GM23248 (cell line): ENCODE data around the gene IL17REL. TPM values are rescaled to one million over a fixed set of nuclear protein-coding genes. Genes with fewer than 3 reads are reported as not detected.

ENCODE experiments used
- DNase-seq: peaks from one replicate; pipeline ENCODE4 v3.0.0-alpha.2; 2015
- H2AFZ ChIP-seq: fragments of 200-600 bp; sonication (generic); 2 replicates; pipeline ENCODE4 v1.6.1; 2016; ENCODE audit warnings: antibody characterized with exemption
- H3F3A ChIP-seq: fragments of 200-600 bp; sonication (generic); 2 replicates; pipeline ENCODE4 v1.6.1; 2016; ENCODE audit warnings: mild to moderate bottlenecking, antibody characterized with exemption, mixed run types; ENCODE audit not compliant: insufficient read depth
- H3K27ac ChIP-seq: fragments of 200-600 bp; sonication (generic); 2 replicates; pipeline ENCODE4 v1.5.1; 2016; ENCODE audit warnings: mild to moderate bottlenecking
- H3K27me3 ChIP-seq: fragments of 200-600 bp; sonication (generic); replicated peaks from 2 replicates; pipeline ENCODE4 v1.6.1; 2016; ENCODE audit warnings: mild to moderate bottlenecking; ENCODE audit not compliant: insufficient read depth
- H3K36me3 ChIP-seq: fragments of 200-600 bp; sonication (generic); 2 replicates; pipeline ENCODE4 v1.6.1; 2016; ENCODE audit warnings: low read depth, mild to moderate bottlenecking
- H3K4me1 ChIP-seq: fragments of 200-600 bp; sonication (generic); 2 replicates; pipeline ENCODE4 v1.6.1; 2016; ENCODE audit warnings: mild to moderate bottlenecking; ENCODE audit not compliant: insufficient read depth
- H3K4me2 ChIP-seq: fragments of 200-600 bp; sonication (generic); one replicate; pipeline ENCODE4 v1.6.1; 2016; ENCODE audit warnings: mild to moderate bottlenecking; ENCODE audit not compliant: unreplicated experiment
- H3K4me3 ChIP-seq: fragments of 200-600 bp; sonication (generic); 2 replicates; pipeline ENCODE4 v1.5.1; 2016; ENCODE audit warnings: mild to moderate bottlenecking
- H3K79me2 ChIP-seq: fragments of 200-600 bp; sonication (generic); 2 replicates; pipeline ENCODE4 v1.6.1; 2016; ENCODE audit warnings: mild to moderate bottlenecking; ENCODE audit not compliant: insufficient read depth
- H3K9ac ChIP-seq: fragments of 200-600 bp; sonication (generic); 2 replicates; pipeline ENCODE4 v1.6.1; 2016; ENCODE audit warnings: mild to moderate bottlenecking
- H3K9me2 ChIP-seq: fragments of 200-600 bp; sonication (generic); 2 replicates; pipeline ENCODE4 v1.6.1; 2016; ENCODE audit warnings: mixed run types, mild to moderate bottlenecking, moderate library complexity; ENCODE audit not compliant: insufficient read depth
- H3K9me3 ChIP-seq: fragments of 200-600 bp; sonication (generic); one replicate; pipeline ENCODE4 v1.6.1; 2017; ENCODE audit warnings: low read depth
- H4K20me1 ChIP-seq: fragments of 200-600 bp; sonication (generic); 2 replicates; pipeline ENCODE4 v1.6.0; 2016; ENCODE audit not compliant: insufficient read depth
- EZH2 ChIP-seq: fragments of 200-600 bp; sonication (generic); IDR thresholded peaks from 2 replicates; pipeline ENCODE4 v1.6.1; 2018; ENCODE audit warnings: antibody characterized with exemption, mild to moderate bottlenecking; ENCODE audit not compliant: insufficient read depth, poor library complexity, severe bottlenecking
- EZH2phosphoT487 ChIP-seq: fragments of 200-600 bp; sonication (generic); IDR thresholded peaks from 2 replicates; pipeline ENCODE4 v1.6.1; 2018; ENCODE audit warnings: antibody characterized with exemption, moderate library complexity, mild to moderate bottlenecking, low read depth; ENCODE audit not compliant: insufficient read depth
- whole genome bisulfite sequencing, 2 experiments: methylation state at CpG; one replicate each; pipeline ENCODE4 v1.1.6; 2015 to 2017; ENCODE audit warnings: low lambda C conversion rate in 2 of 2, low coverage in 1 of 2; ENCODE audit errors: missing lambda C conversion rate in 2 of 2; 5-methylcytosine and 5-hydroxymethylcytosine counted together
- in situ Hi-C: fragments of 300-500 bp; cut with MboI; formaldehyde crosslinking; loops from 2 replicates; pipeline ENCODE4 v1.15.0; 2020
- polyA plus RNA-seq: library from polyadenylated mRNA; unstranded; fragments of >200 nt; fragmentation: Nextera tagmentation; extraction: Ambion mirVana; gene quantifications from 2 replicates; pipeline ENCODE4 v1.2.1, GENCODE V29; 2016
- total RNA-seq: library from RNA; depleted of rRNA; stranded (reverse); fragments of >200 nt; shearing (Covaris generic); gene quantifications from 2 replicates; pipeline ENCODE4 v1.2.3, GENCODE V29; 2014

Gene IL17REL
- total and polyA plus RNA-seq, 2 experiments from 2014 or later = not detected

- H3F3A ChIP-seq = no peaks in the 10 kb centered on the region
- no peak overlapping the region for H3K4me3 ChIP-seq
- H4K20me1 ChIP-seq = no peaks in the 10 kb centered on the region
- no peaks in the 10 kb centered on the region for H3K9me3 ChIP-seq
- TF ChIP-seq EZH2 = no peak
- TF ChIP-seq EZH2phosphoT487 = no peak
- H2AFZ ChIP-seq = no peak overlapping the region
- in situ Hi-C loops = no loop called here
- no peak for DNase-seq
- no peak overlapping the region for H3K4me2 ChIP-seq
- H3K4me1 ChIP-seq = peaks cover 11% of the 10 kb centered on the region
- H3K36me3 ChIP-seq = no peaks in the 10 kb centered on the region
- no peaks in the 10 kb centered on the region for H3K9me2 ChIP-seq
- no peaks in the 10 kb centered on the region for H3K27me3 ChIP-seq
- no peak overlapping the region for H3K27ac ChIP-seq
- H3K79me2 ChIP-seq = no peaks in the 10 kb centered on the region
- no peak overlapping the region for H3K9ac ChIP-seq
- 70 to 78% methylated on average over 14 to 15 of the region's 15 CpGs for WGBS, 2 experiments
Measured at GRCh38 chr22:49954991-49955580, 57.5 kb downstream of the IL17REL start.

GRCh38 chr22:49954354-49954753, 58.2 kb downstream of the IL17REL start:
- 87 to 93% methylated on average over 7 to 8 of the region's 8 CpGs for WGBS, 2 experiments
- DNase-seq = no peak
- no peaks in the 10 kb centered on the region for H4K20me1 ChIP-seq
- in situ Hi-C loops = no loop called here
- peaks cover 11% of the 10 kb centered on the region for H3K4me1 ChIP-seq
- no peak overlapping the region for H3K4me3 ChIP-seq
- no peaks in the 10 kb centered on the region for H3K9me3 ChIP-seq
- no peak overlapping the region for H3K9ac ChIP-seq
- H3F3A ChIP-seq = no peaks in the 10 kb centered on the region
- no peak overlapping the region for H3K4me2 ChIP-seq
- no peaks in the 10 kb centered on the region for H3K79me2 ChIP-seq
- H2AFZ ChIP-seq = no peak overlapping the region
- H3K36me3 ChIP-seq = no peaks in the 10 kb centered on the region
- H3K27me3 ChIP-seq = no peaks in the 10 kb centered on the region
- no peak overlapping the region for H3K27ac ChIP-seq
- no peaks in the 10 kb centered on the region for H3K9me2 ChIP-seq
- TF ChIP-seq EZH2phosphoT487 (no peak), EZH2 (no peak)

DNA sequence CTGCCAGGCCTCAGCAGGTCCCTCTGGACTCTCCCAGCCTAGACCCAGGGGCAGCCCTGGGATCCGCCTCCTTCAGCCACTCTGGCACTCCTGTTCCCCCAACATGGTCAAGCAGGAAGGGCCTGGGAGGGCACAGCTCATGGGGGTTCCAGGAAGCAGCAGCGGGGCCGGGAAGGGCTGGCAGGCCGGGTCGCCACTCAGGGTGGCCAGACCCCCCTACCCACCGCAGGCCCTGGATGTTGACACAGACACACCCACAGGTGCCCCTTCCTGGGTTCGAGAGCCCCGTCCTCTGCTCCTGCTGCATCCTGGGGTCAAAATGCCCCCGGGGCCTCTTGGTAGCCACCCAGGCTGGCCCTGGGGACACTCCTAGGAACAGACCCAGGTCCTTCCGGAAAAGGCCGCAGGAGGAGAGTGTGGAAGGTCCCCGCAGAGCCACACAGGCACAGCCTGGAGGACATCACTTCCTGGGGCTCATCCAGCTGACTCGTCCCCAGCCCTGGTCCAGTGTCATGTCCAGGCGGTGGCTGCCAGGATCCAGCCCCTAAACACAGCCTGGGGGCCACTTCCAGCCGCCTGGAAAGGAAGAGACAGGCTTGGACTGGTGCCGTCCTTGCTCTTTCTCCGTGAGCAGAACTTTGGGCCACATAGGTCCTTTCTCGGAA, 58.8 kb downstream of the IL17REL start:
- Histone ChIP-seq H3K9me2 (no peaks in the 10 kb centered on the region), H3K9ac (no peak overlapping the region), H2AFZ (no peak overlapping the region), H3K4me1 (peaks cover 11% of the 10 kb centered on the region), H3K9me3 (no peaks in the 10 kb centered on the region), H3K36me3 (no peaks in the 10 kb centered on the region), H3F3A (no peaks in the 10 kb centered on the region), H4K20me1 (no peaks in the 10 kb centered on the region), H3K4me3 (no peak overlapping the region), H3K4me2 (no peak overlapping the region), H3K79me2 (no peaks in the 10 kb centered on the region), H3K27me3 (no peaks in the 10 kb centered on the region), H3K27ac (no peak overlapping the region)
- no peak for DNase-seq
- TF ChIP-seq EZH2phosphoT487 (no peak), EZH2 (no peak)
- 84 to 90% methylated on average over 17 to 18 of the region's 18 CpGs for WGBS, 2 experiments
- in situ Hi-C loops = no loop called here

DNA sequence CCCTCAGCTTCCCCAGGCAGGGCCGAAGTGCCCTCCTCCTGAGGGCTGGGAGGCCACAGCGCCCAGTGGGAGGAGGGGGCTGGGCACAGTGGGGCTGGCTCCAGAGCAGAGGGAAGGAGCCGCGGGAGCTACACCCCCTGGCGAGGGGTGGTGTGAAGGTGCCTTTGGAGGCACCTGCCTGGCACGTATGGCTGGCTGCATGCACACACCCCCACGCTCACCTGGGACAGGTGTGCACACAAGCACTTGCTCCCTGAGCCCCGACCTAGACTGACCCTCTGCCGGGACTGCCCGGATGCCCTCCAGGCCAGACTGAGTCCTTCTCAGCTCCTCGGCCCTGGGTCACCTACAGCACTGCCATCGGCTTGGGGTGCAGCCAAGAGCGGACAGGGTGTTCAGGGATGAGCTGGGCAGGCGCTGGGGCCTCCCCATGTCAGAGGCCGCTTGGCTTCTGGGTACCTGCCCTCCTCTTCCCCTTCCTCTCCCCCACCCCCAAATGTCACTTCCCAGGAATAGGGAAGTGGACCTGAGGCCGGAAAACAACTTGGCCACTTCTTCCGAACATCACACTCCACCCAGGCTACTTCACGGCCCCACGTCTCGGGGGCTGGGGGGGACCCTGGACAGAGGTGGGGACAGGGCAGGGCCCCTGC, 59.4 kb downstream of the IL17REL start:
- no peak overlapping the region for H2AFZ ChIP-seq
- H3K27ac ChIP-seq = no peak overlapping the region
- in situ Hi-C loops = no loop called here
- no peak overlapping the region for H3K4me3 ChIP-seq
- TF ChIP-seq EZH2 = no peak
- no peak for TF ChIP-seq EZH2phosphoT487
- H3K9me3 ChIP-seq = no peaks in the 10 kb centered on the region
- no peak overlapping the region for H3K9ac ChIP-seq
- H3K9me2 ChIP-seq = no peaks in the 10 kb centered on the region
- DNase-seq = no peak
- 80 to 90% methylated on average over 16 to 19 of the region's 20 CpGs for WGBS, 2 experiments
- no peaks in the 10 kb centered on the region for H3K36me3 ChIP-seq
- no peaks in the 10 kb centered on the region for H3K27me3 ChIP-seq
- peaks cover 11% of the 10 kb centered on the region for H3K4me1 ChIP-seq
- H4K20me1 ChIP-seq = no peaks in the 10 kb centered on the region
- no peaks in the 10 kb centered on the region for H3K79me2 ChIP-seq
- H3F3A ChIP-seq = no peaks in the 10 kb centered on the region
- H3K4me2 ChIP-seq = no peak overlapping the region
